Spleen (tissue), 11 donors: Measurements from ENCODE around the gene FOXJ1. TPM values are rescaled to one million over a fixed set of nuclear protein-coding genes. Genes with fewer than 3 reads are reported as not detected.

Experiments
- DNase-seq: peaks from one replicate; pipeline ENCODE4 v3.0.0-alpha.2; 2020
- H3K27ac ChIP-seq, 8 donors: fragments of 200-600 bp; sonication (generic) in 7 of 8; 1 replicate in 4 of 8; 2 replicates in 4 of 8; pipeline versions ENCODE4 v1.5.0 to v1.8.0; 2016 to 2021; ENCODE audit warnings: inconsistent platforms in 4 of 8, mild to moderate bottlenecking in 4 of 8, moderate library complexity in 1 of 8
- H3K27me3 ChIP-seq, 7 donors: fragments of 200-600 bp; sonication (generic) in 6 of 7; replicated peaks in 1 of 7; 1 replicate in 4 of 7; 2 replicates in 3 of 7; pipeline versions ENCODE4 v1.5.0 to v1.8.0; 2016 to 2021; ENCODE audit warnings: inconsistent platforms in 3 of 7, mild to moderate bottlenecking in 1 of 7
- H3K36me3 ChIP-seq, 6 donors: fragments of 200-600 bp; sonication (generic) in 5 of 6; 1 replicate in 4 of 6; 2 replicates in 2 of 6; pipeline versions ENCODE4 v1.5.0 to v1.8.0; 2016 to 2021; ENCODE audit warnings: inconsistent platforms in 2 of 6
- H3K4me1 ChIP-seq, 6 donors: fragments of 200-600 bp; sonication (generic) in 5 of 6; 1 replicate in 3 of 6; 2 replicates in 3 of 6; pipeline versions ENCODE4 v1.5.0 to v1.8.0; 2016 to 2021; ENCODE audit warnings: inconsistent platforms in 3 of 6
- H3K4me3 ChIP-seq, 8 donors: fragments of 200-600 bp; sonication (generic) in 7 of 8; 1 replicate in 4 of 8; 2 replicates in 4 of 8; pipeline versions ENCODE4 v1.5.0 to v1.8.0; 2016 to 2021; ENCODE audit warnings: inconsistent platforms in 4 of 8, mild to moderate bottlenecking in 4 of 8, moderate library complexity in 2 of 8
- H3K9me3 ChIP-seq, 8 donors: fragments of 200-600 bp; sonication (generic) in 7 of 8; 1 replicate in 4 of 8; 2 replicates in 4 of 8; pipeline versions ENCODE4 v1.5.0 to v1.8.0; 2016 to 2021; ENCODE audit warnings: inconsistent platforms in 4 of 8
- POLR2A ChIP-seq, 3 donors: fragments of 450-650 bp; IDR thresholded peaks; one replicate each; pipeline ENCODE4 v1.5.1; 2017; ENCODE audit warnings: antibody characterized with exemption in 3 of 3, mild to moderate bottlenecking in 1 of 3
- POLR2AphosphoS5 ChIP-seq, 3 donors: sonication (generic); formaldehyde crosslinking; IDR thresholded peaks; one replicate each; pipeline ENCODE4 v1.5.1; 2017; ENCODE audit warnings: antibody characterized with exemption in 3 of 3
- WGBS, 5 donors: extraction: QIAGEN DNeasy Blood & Tissue Kit in 3 of 5; methylation state at CpG; one replicate each; pipeline versions ENCODE4 v1.1.5 to v1.1.7; 2013 to 2018; 5-methylcytosine and 5-hydroxymethylcytosine counted together
- intact Hi-C: fragments of 100-400 bp; cut with DNase I; formaldehyde crosslinking; loops from one replicate; pipeline ENCODE4 v1.15.0; 2023; ENCODE audit warnings: low total_unique reads
- polyA plus RNA-seq, 3 donors: library from polyadenylated mRNA; stranded (reverse); fragments of 200-250 nt; gene quantifications; one replicate each; pipeline ENCODE4 v1.2.1, GENCODE V29; 2013
- total RNA-seq, 7 donors: library from RNA; depleted of rRNA in 3 of 7; stranded (reverse); fragments of >200 nt in 3 of 7; fragmentation: NEBNext Ultra II Directional in 4 of 7; extraction: Animal tissue kit (Norgen Biotek cat#: 25700) in 4 of 7; gene quantifications; one replicate each; pipeline versions ENCODE4 v1.1.0 to v1.2.1, GENCODE V29; 2016 to 2021
- TF ChIP-seq, protein P1 (sequence below), 11 experiments: fragments of 200-600 bp in 7 of 11; fragments of 450-650 bp in 4 of 11; sonication (generic) in 4 of 11; IDR thresholded peaks in 8 of 11; conservative IDR thresholded peaks in 3 of 11; 1 replicate in 7 of 11; 2 replicates in 4 of 11; pipeline versions ENCODE4 v1.4.0 to v1.8.0; 2016 to 2021; ENCODE audit warnings: antibody characterized with exemption in 11 of 11, inconsistent platforms in 4 of 11, mild to moderate bottlenecking in 1 of 11
- donor health status: healthy with polysubstance abuse.
- donor health status: DM: no; HTN: no; CAD: no; lungs with moderate emphysema.
- donor health status: DM: no; HTN: no; CAD: no.
- donor health status: Bipolar disorder and iron deficiency.
- donor health status: healthy.
- donor health status: DM: no; HTN: no; CAD: no.
- donor health status: DM: yes; HTN: yes; CAD: no.

The FOXJ1 gene
- total and polyA plus RNA-seq, 10 donors = 0.05 to 0.13 TPM; not detected in 8

GRCh38 chr17:76124582-76125390, 16.3 kb downstream of the FOXJ1 start:
- Histone ChIP-seq H3K27me3 (peaks cover 0 to 5% (median 0%) of the 10 kb centered on the region in 7 donors), H3K4me1 (peaks cover 5 to 25% (median 16%) of the 10 kb centered on the region in 6 donors), H3K4me3 (no peak overlapping the region), H3K27ac (no peak overlapping the region), H3K36me3 (no peaks in the 10 kb centered on the region), H3K9me3 (no peaks in the 10 kb centered on the region)
- TF ChIP-seq, protein P1, sequence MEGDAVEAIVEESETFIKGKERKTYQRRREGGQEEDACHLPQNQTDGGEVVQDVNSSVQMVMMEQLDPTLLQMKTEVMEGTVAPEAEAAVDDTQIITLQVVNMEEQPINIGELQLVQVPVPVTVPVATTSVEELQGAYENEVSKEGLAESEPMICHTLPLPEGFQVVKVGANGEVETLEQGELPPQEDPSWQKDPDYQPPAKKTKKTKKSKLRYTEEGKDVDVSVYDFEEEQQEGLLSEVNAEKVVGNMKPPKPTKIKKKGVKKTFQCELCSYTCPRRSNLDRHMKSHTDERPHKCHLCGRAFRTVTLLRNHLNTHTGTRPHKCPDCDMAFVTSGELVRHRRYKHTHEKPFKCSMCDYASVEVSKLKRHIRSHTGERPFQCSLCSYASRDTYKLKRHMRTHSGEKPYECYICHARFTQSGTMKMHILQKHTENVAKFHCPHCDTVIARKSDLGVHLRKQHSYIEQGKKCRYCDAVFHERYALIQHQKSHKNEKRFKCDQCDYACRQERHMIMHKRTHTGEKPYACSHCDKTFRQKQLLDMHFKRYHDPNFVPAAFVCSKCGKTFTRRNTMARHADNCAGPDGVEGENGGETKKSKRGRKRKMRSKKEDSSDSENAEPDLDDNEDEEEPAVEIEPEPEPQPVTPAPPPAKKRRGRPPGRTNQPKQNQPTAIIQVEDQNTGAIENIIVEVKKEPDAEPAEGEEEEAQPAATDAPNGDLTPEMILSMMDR (IDR thresholded peaks at IDR 0.05 in 8 of 11, conservative IDR thresholded peaks at IDR 0.05 in 3 of 11) = no peak
- TF ChIP-seq POLR2AphosphoS5 (IDR thresholded peaks at IDR 0.05) (no peak), POLR2A (IDR thresholded peaks at IDR 0.05) (no peak)
- 85 to 94% (median 92%) methylated on average over 20 to 22 of the region's 22 CpGs for WGBS, 5 donors
- intact Hi-C loops = loop anchor here (5.0 kb wide), 1 partner anchor 58 kb away; no protein-coding TSS in a partner anchor
- no peak for DNase-seq

GRCh38 chr17:76123749-76124581, 17.1 kb downstream of the FOXJ1 start:
- WGBS, 5 donors = 40 to 85% (median 73%) methylated on average over 2 to 9 of the region's 9 CpGs
- Histone ChIP-seq H3K36me3 (no peaks in the 10 kb centered on the region), H3K27ac (no peak overlapping the region), H3K9me3 (no peaks in the 10 kb centered on the region), H3K27me3 (peaks cover 0 to 5% (median 0%) of the 10 kb centered on the region in 7 donors), H3K4me1 (peaks cover 5 to 25% (median 16%) of the 10 kb centered on the region in 6 donors), H3K4me3 (no peak overlapping the region)
- intact Hi-C loops = loop anchor here (5.0 kb wide), 1 partner anchor 58 kb away; no protein-coding TSS in a partner anchor
- DNase-seq = no peak
- TF ChIP-seq, protein P1 (IDR thresholded peaks at IDR 0.05 in 8 of 11, conservative IDR thresholded peaks at IDR 0.05 in 3 of 11) = no peak
- no peak for TF ChIP-seq POLR2AphosphoS5 (IDR thresholded peaks at IDR 0.05)
- no peak for TF ChIP-seq POLR2A (IDR thresholded peaks at IDR 0.05)

DNA sequence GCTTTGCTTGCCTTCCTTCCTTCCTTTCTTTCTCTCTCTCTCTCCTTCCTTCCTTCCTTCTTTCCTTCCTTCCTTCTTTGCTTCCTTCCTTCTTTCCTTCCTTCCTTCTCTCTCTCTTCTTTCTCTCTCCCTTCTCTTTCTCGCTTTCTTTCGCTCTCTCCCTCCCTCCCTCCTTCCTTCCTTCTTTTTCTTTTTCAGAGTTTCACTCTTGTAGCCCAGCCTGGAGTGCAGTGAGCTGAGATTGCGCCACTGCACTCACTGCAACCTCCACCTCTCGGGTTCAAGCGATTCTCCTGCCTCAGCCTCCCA, 17.9 kb downstream of the FOXJ1 start:
- Histone ChIP-seq H3K9me3 (no peaks in the 10 kb centered on the region), H3K36me3 (no peaks in the 10 kb centered on the region), H3K27me3 (peaks cover 0 to 5% (median 0%) of the 10 kb centered on the region in 7 donors), H3K4me3 (no peak overlapping the region), H3K27ac (peak overlapping the region in 1 of 8 donors; percentile 68), H3K4me1 (peaks cover 5 to 25% (median 16%) of the 10 kb centered on the region in 6 donors)
- intact Hi-C loops = loop anchor here (5.0 kb wide), 1 partner anchor 59 kb away; no protein-coding TSS in a partner anchor
- DNase-seq = no peak
- TF ChIP-seq, protein P1 (IDR thresholded peaks at IDR 0.05 in 8 of 11, conservative IDR thresholded peaks at IDR 0.05 in 3 of 11) = no peak
- TF ChIP-seq POLR2AphosphoS5 (IDR thresholded peaks at IDR 0.05) (no peak), POLR2A (IDR thresholded peaks at IDR 0.05) (no peak)
- WGBS, 5 donors = 63 to 78% (median 68%) methylated on average over 5 of the region's 5 CpGs
